GM12872 (cell line): ENCODE data around the gene F7.

Experiments used
- CTCF ChIP-seq: IDR thresholded peaks from 3 replicates; pipeline ENCODE4 v1.5.1; 2011; ENCODE audit warnings: low read depth, mild to moderate bottlenecking, low read length, moderate library complexity; ENCODE audit not compliant: insufficient read depth

F7 gene

GRCh38 chr13:113090415-113090770, 15.2 kb upstream of the F7 start:
- no peak for TF ChIP-seq CTCF

- no peak for TF ChIP-seq CTCF
Measured at GRCh38 chr13:113090806-113091205, 14.8 kb upstream of the F7 start.

- TF ChIP-seq CTCF = no peak
Measured at GRCh38 chr13:113091211-113091771, 14.3 kb upstream of the F7 start.

- no peak for TF ChIP-seq CTCF
Measured at GRCh38 chr13:113091891-113092775, 13.5 kb upstream of the F7 start.

GRCh38 chr13:113092776-113093579, 12.6 kb upstream of the F7 start:
- TF ChIP-seq CTCF = no peak

GRCh38 chr13:113093580-113094409, 11.8 kb upstream of the F7 start:
- no peak for TF ChIP-seq CTCF
